ENCODE data around the gene SOX12. TPM values are rescaled to one million over a fixed set of nuclear protein-coding genes. Genes with fewer than 3 reads are reported as not detected.

Gene SOX12
- polyA plus RNA-seq, 3 donors, result 0.03 to 0.51 (median 0.12) TPM

DNA sequence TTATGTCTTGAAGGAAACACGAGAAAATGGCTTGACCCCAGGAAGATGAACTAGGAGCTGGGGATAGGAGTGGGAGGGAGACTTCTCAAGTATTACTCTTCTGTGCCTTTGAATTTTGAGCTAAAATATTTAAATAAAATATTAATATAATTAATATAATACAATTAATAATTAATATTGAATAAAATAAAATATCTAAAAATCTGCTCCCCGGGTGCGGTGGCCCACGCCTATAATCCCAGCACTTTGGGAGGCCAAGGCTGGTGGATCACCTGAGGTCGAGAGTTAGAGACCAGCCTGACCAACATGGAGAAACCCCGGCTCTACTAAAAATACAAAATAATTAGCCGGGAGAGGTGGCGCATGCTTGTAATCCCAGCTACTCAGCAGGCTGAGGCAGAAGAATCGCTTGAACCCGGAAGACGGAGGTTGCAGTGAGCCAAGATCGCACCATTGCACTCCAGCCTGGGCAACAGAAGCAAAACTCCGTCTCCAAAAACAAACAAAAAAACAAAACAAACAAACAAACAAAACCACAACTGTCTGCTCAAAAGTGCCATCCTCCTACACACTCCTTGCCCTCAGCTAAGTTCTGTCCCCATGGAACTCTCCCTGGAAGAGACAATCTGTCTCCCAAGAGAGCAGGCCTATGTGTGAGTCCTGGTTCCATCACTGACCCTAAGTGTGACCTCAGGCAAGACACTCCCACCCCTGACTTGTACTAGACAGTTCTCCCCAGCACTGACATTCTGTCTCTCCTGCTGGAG lies 41.5 kb downstream of the SOX12 start:
- H3K4me2 ChIP-seq (replicated peaks; ENCODE audit: extremely low read depth, low read length, poor library complexity, severe bottlenecking), result no peak overlapping the region
- no peaks in the 10 kb centered on the region for H3K27me3 ChIP-seq (ENCODE audit: control insufficient read depth in 2 of 2, insufficient read depth in 2 of 2, low read length in 2 of 2)
- Mint-ChIP-seq H3K4me3 (no peak overlapping the region), H3K27ac (no peak overlapping the region), H3K9me3 (no peaks in the 10 kb centered on the region), H3K36me3 (no peaks in the 10 kb centered on the region), H3K27me3 (ENCODE audit: low read depth in 3 of 3) (peaks cover 1 to 5% (median 4%) of the 10 kb centered on the region in 3 donors), H3K4me1 (peaks cover 36% of the 10 kb centered on the region)
- no peaks in the 10 kb centered on the region for H3K79me2 ChIP-seq (ENCODE audit: insufficient read depth, low read length)
- H3K4me1 ChIP-seq (ENCODE audit: control insufficient read depth in 1 of 2, insufficient read depth in 2 of 2, low read length in 2 of 2), result peaks cover 26 to 34% of the 10 kb centered on the region in 2 donors
- DNase-seq, result no peak
- 95% methylated on average over 9 of the region's 13 CpGs for WGBS (ENCODE audit: insufficient coverage)
- H4K20me1 ChIP-seq (ENCODE audit: insufficient read depth, low read length), result no peaks in the 10 kb centered on the region
- no peak overlapping the region for H3K4me3 ChIP-seq (replicated peaks in 1 of 3; ENCODE audit: low read depth in 2 of 3, low read length in 3 of 3)
- H3K9me3 ChIP-seq (replicated peaks in 1 of 2; ENCODE audit: control insufficient read depth in 1 of 2, insufficient read depth in 1 of 2, low read length in 2 of 2), result no peaks in the 10 kb centered on the region
- no peak overlapping the region for H3K9ac ChIP-seq (ENCODE audit: insufficient read depth, low read length, poor library complexity, severe bottlenecking)
- no peak overlapping the region for H2AFZ ChIP-seq (ENCODE audit: insufficient read depth, low read depth, low read length, poor library complexity, severe bottlenecking)
- no peaks in the 10 kb centered on the region for H3K36me3 ChIP-seq (replicated peaks in 1 of 2; ENCODE audit: control insufficient read depth in 1 of 2, insufficient read depth in 2 of 2, low read length in 2 of 2)
- H3K27ac ChIP-seq (ENCODE audit: low read depth in 1 of 2, low read length in 2 of 2), result no peak overlapping the region
- TF ChIP-seq CTCF (IDR thresholded peaks at IDR 0.05), result no peak
- intact Hi-C loops (cut with micrococcal nuclease), result no loop called here

DNA sequence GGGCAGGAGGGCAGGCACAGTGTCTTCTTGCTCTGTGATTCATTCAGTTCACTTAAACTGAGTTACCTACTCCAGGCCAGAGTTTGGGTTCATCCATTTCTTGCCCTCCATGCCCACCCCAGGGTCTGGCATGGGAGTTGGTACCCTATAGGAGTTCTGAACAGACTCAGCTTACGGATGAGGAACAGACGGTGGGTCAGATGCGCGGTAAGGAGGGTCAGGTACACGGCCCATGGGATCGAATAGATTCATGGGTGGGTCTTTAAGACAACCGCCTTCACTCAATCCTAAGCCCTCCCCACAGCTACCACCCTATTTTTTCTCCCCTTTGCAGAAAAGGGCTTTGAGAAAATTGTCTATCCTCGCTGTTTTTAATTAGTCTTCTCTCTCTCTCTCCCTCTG lies 42.1 kb downstream of the SOX12 start:
- Mint-ChIP-seq H3K27ac (no peak overlapping the region), H3K27me3 (ENCODE audit: low read depth in 3 of 3) (peaks cover 1 to 5% (median 3%) of the 10 kb centered on the region in 3 donors), H3K4me1 (peaks cover 36% of the 10 kb centered on the region), H3K9me3 (peaks cover 0 to 2% (median 0%) of the 10 kb centered on the region in 7 donors), H3K4me3 (no peak overlapping the region), H3K36me3 (no peaks in the 10 kb centered on the region)
- Histone ChIP-seq H3K4me3 (replicated peaks in 1 of 3; ENCODE audit: low read depth in 2 of 3, low read length in 3 of 3) (no peak overlapping the region), H3K27ac (ENCODE audit: low read depth in 1 of 2, low read length in 2 of 2) (no peak overlapping the region), H3K36me3 (replicated peaks in 1 of 2; ENCODE audit: control insufficient read depth in 1 of 2, insufficient read depth in 2 of 2, low read length in 2 of 2) (no peaks in the 10 kb centered on the region), H3K4me2 (replicated peaks; ENCODE audit: extremely low read depth, low read length, poor library complexity, severe bottlenecking) (no peak overlapping the region), H3K4me1 (ENCODE audit: control insufficient read depth in 1 of 2, insufficient read depth in 2 of 2, low read length in 2 of 2) (peaks cover 27 to 34% of the 10 kb centered on the region in 2 donors), H3K79me2 (ENCODE audit: insufficient read depth, low read length) (no peaks in the 10 kb centered on the region), H2AFZ (ENCODE audit: insufficient read depth, low read depth, low read length, poor library complexity, severe bottlenecking) (no peak overlapping the region), H4K20me1 (ENCODE audit: insufficient read depth, low read length) (no peaks in the 10 kb centered on the region), H3K27me3 (ENCODE audit: control insufficient read depth in 2 of 2, insufficient read depth in 2 of 2, low read length in 2 of 2) (no peaks in the 10 kb centered on the region), H3K9me3 (replicated peaks in 1 of 2; ENCODE audit: control insufficient read depth in 1 of 2, insufficient read depth in 1 of 2, low read length in 2 of 2) (no peaks in the 10 kb centered on the region), H3K9ac (ENCODE audit: insufficient read depth, low read length, poor library complexity, severe bottlenecking) (no peak overlapping the region)
- no peak for DNase-seq
- WGBS (ENCODE audit: insufficient coverage), result 88% methylated on average over 6 of the region's 8 CpGs
- intact Hi-C loops (cut with micrococcal nuclease), result no loop called here
- TF ChIP-seq CTCF (IDR thresholded peaks at IDR 0.05), result no peak
